Pancreas (tissue), 10 donors: ENCODE data around the gene CDK14. TPM values are rescaled to one million over a fixed set of nuclear protein-coding genes. Genes with fewer than 3 reads are reported as not detected.

ENCODE experiments used
- ATAC-seq, 4 donors: fragments of 200-7000 bp; cut with Tn5 transposase; one replicate each; pipeline versions ENCODE4 v1.8.0 to v1.9.1; 2020; ENCODE audit warnings: mild to moderate bottlenecking in 4 of 4, moderate library complexity in 4 of 4
- DNase-seq, 6 donors: peaks; one replicate each; pipeline ENCODE4 v3.0.0-alpha.2; 2020
- FAIRE-seq: peaks from 2 replicates; lab custom pipeline; 2012; peaks lifted over from hg19 to GRCh38; lab: Jason Lieb, UNC
- H3K27ac ChIP-seq, 4 donors: fragments of 200-600 bp; sonication (generic); 1 replicate in 3 of 4; 2 replicates in 1 of 4; pipeline versions ENCODE4 v1.5.0 to v1.8.0; 2020
- H3K27me3 ChIP-seq, 4 donors: fragments of 200-600 bp; one replicate each; pipeline ENCODE4 v1.8.0; 2021
- H3K36me3 ChIP-seq, 3 donors: fragments of 200-600 bp; sonication (generic) in 1 of 3; one replicate each; pipeline versions ENCODE4 v1.5.0 to v1.8.0; 2020 to 2021
- H3K4me1 ChIP-seq, 3 donors: fragments of 200-600 bp; one replicate each; pipeline ENCODE4 v1.8.0; 2021
- H3K4me3 ChIP-seq, 4 donors: fragments of 200-600 bp; sonication (generic) in 2 of 4; one replicate each; pipeline versions ENCODE4 v1.5.0 to v1.8.0; 2020 to 2021
- H3K9me3 ChIP-seq, 4 donors: fragments of 200-600 bp; one replicate each; pipeline ENCODE4 v1.8.0; 2021
- WGBS, 2 donors: extraction: QIAGEN DNeasy Blood & Tissue Kit; methylation state at CpG; one replicate each; pipeline ENCODE4 v1.1.7; 2013; 5-methylcytosine and 5-hydroxymethylcytosine counted together
- intact Hi-C, 3 donors: fragments of 100-400 bp; cut with DNase I; formaldehyde crosslinking; loops; one replicate each; pipeline versions ENCODE4 v1.11.1 to v1.14.2; 2022
- polyA plus RNA-seq, 2 donors: library from polyadenylated mRNA; stranded (reverse); fragments of 200-250 nt; gene quantifications; one replicate each; pipeline ENCODE4 v1.2.3, GENCODE V29; 2013
- total RNA-seq, 6 donors: library from RNA; stranded (reverse); fragmentation: NEBNext Ultra II Directional in 4 of 6; extraction: Animal tissue kit (Norgen Biotek cat#: 25700) in 4 of 6; gene quantifications; one replicate each; pipeline versions ENCODE4 v1.2.1 to v1.2.4, GENCODE V29; 2021 to 2023
- TF ChIP-seq, protein P1 (sequence below), 4 donors: fragments of 200-600 bp; sonication (generic) in 3 of 4; IDR thresholded peaks; one replicate each; pipeline versions ENCODE4 v1.5.0 to v1.8.0; 2021; ENCODE audit warnings: antibody characterized with exemption in 4 of 4
- donor health status: healthy with polysubstance abuse.
- donor health status: DM: no; HTN: no; CAD: no; lungs with moderate emphysema.
- donor health status: DM: no; HTN: no; CAD: no.
- donor health status: control.
- donor health status: control.
- donor health status: Bipolar disorder and iron deficiency.
- donor health status: DM: yes; HTN: yes; CAD: no.
- donor health status: DM: no; HTN: no; CAD: no.
- donor health status: DM: no; HTN: no; CAD: no.
- donor health status: DM: yes; HTN: yes; CAD: no.

Gene CDK14
- total and polyA plus RNA-seq, 8 donors, result 4.5 to 48.3 (median 24.7) TPM

DNA sequence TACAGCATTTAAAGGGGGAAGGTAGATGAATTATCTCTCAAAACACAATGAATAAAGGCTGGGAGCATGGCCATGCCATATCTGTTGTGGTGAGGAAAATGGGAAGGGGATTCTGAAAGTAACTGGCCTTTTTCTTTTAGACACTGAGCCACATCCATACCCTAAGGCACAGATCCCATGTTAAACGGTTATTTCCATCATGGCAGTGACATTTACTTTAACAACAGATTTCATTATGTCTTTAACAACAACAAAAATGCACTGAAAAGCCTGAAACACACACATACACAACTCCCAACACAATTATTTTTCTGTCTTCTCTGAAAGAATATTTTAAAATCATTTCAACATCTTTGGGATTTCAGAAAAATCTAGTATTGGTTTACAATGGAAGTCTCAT is 492.0 kb downstream of the CDK14 start:
- Histone ChIP-seq H3K9me3 (no peaks in the 10 kb centered on the region), H3K27me3 (no peaks in the 10 kb centered on the region), H3K36me3 (no peaks in the 10 kb centered on the region), H3K4me1 (no peaks in the 10 kb centered on the region), H3K4me3 (no peak overlapping the region), H3K27ac (no peak overlapping the region)
- FAIRE-seq (no peak), ATAC-seq (no peak), DNase-seq (no peak)
- intact Hi-C loops, result loop anchor here in 1 of 3 donors (10.0 kb wide), 1 partner anchor 557 kb away; no protein-coding TSS in a partner anchor
- TF ChIP-seq, protein P1, sequence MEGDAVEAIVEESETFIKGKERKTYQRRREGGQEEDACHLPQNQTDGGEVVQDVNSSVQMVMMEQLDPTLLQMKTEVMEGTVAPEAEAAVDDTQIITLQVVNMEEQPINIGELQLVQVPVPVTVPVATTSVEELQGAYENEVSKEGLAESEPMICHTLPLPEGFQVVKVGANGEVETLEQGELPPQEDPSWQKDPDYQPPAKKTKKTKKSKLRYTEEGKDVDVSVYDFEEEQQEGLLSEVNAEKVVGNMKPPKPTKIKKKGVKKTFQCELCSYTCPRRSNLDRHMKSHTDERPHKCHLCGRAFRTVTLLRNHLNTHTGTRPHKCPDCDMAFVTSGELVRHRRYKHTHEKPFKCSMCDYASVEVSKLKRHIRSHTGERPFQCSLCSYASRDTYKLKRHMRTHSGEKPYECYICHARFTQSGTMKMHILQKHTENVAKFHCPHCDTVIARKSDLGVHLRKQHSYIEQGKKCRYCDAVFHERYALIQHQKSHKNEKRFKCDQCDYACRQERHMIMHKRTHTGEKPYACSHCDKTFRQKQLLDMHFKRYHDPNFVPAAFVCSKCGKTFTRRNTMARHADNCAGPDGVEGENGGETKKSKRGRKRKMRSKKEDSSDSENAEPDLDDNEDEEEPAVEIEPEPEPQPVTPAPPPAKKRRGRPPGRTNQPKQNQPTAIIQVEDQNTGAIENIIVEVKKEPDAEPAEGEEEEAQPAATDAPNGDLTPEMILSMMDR (IDR thresholded peaks at IDR 0.05), result no peak
- 58 to 60% methylated on average over 1 of the region's 1 CpG for WGBS, 2 donors

DNA sequence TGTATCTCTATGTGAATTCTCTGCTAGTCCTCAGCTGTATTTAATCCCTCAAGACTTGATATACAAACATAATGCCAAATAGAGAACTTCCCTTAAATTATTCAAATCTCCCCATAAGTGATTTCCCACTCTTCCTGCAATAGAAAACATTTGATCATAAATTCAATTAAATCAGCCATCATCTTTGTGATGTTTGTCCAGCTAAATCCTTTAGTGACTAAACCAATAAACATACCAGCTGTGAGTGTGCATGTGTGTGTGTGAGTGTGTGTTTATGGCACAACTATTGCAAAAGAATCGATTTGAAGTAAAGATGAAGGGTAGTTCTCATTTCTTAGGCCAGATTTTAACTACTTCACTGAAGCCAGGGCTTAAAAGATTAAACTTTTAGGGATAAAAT is 492.6 kb downstream of the CDK14 start:
- Histone ChIP-seq H3K4me3 (no peak overlapping the region), H3K27me3 (no peaks in the 10 kb centered on the region), H3K9me3 (no peaks in the 10 kb centered on the region), H3K4me1 (no peaks in the 10 kb centered on the region), H3K27ac (no peak overlapping the region), H3K36me3 (no peaks in the 10 kb centered on the region)
- 28 to 56% methylated on average over 1 of the region's 1 CpG for WGBS, 2 donors
- TF ChIP-seq, protein P1 (IDR thresholded peaks at IDR 0.05), result no peak
- DNase-seq (no peak), ATAC-seq (no peak), FAIRE-seq (no peak)
- intact Hi-C loops, result loop anchor here in 1 of 3 donors (10.0 kb wide), 1 partner anchor 556 kb away; no protein-coding TSS in a partner anchor

DNA sequence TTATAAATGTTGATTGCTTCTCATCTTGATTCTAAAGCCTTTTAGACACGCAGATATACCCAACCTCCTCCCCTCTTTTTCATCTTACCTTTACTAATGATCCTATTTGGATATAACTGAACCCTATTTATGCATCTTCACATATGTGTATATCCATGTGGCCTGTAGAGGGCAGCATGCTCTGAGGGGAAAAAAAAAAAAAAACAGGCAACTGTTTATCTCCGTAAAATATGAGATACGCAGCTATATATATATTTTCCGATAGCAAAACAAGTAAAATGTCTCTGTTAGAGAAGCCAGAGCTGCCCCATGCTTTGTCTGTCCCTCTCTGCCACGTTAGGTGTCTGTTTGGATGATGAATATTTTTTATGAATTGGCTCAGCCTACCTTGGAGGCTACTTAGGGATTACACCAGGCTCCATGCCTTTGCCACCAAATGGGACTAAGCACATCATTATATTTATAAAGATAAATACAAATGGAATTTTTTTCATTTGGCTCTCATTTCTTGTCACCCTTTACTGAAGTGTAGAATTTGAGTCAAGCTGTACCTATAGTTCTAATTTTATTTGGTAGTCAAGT is 493.4 kb downstream of the CDK14 start:
- no peaks in the 10 kb centered on the region for H3K27me3 ChIP-seq
- WGBS, 2 donors, result 2 to 3% methylated on average over 5 of the region's 5 CpGs
- FAIRE-seq (peak; percentile 29), ATAC-seq (peak; percentile 60 to 92 (median 86)), DNase-seq (peak in 1 of 6 donors; percentile 9)
- intact Hi-C loops, result loop anchor here in 1 of 3 donors (10.0 kb wide), 1 partner anchor 555 kb away; no protein-coding TSS in a partner anchor
- H3K36me3 ChIP-seq, result no peaks in the 10 kb centered on the region
- H3K4me1 ChIP-seq, result no peaks in the 10 kb centered on the region
- H3K9me3 ChIP-seq, result no peaks in the 10 kb centered on the region
- TF ChIP-seq, protein P1 (IDR thresholded peaks at IDR 0.05), result peak; percentile 48 to 66 (median 60)
- H3K4me3 ChIP-seq, result peak overlapping the region in 2 of 4 donors; percentile 18 to 23
- H3K27ac ChIP-seq, result no peak overlapping the region

DNA sequence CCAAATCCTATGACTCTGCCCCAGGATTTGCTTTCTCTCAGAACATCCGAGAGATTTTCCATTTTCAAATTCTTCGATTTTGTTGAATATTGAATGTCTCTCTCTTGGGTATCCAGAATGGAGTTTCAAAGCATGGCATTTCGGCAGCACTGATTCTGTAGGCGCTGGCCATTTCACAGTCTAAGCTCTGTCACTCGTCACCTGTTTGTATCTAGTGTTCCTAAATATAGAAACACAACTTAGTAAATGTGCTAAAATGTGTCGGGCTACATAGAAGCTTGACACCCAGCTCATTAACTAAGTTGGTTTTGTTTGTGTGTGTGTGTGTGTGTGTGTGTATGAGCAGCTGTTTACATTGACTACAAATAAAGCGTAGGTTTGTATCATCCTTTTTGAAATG is 494.6 kb downstream of the CDK14 start:
- WGBS, 2 donors, result 90 to 94% methylated on average over 7 of the region's 7 CpGs
- intact Hi-C loops, result loop anchor here in 1 of 3 donors (10.0 kb wide), 1 partner anchor 174 kb away; the partner anchor contains the start of gene FZD1

More for the DNA sequence above, 494.6 kb downstream of the CDK14 start:
- TF ChIP-seq, protein P1 (IDR thresholded peaks at IDR 0.05), result no peak
- no peak for FAIRE-seq
- no peaks in the 10 kb centered on the region for H3K9me3 ChIP-seq
- H3K4me3 ChIP-seq, result no peak overlapping the region
- H3K27ac ChIP-seq, result no peak overlapping the region
- H3K36me3 ChIP-seq, result no peaks in the 10 kb centered on the region
- no peak for DNase-seq
- no peak for ATAC-seq
- H3K4me1 ChIP-seq, result no peaks in the 10 kb centered on the region
- H3K27me3 ChIP-seq, result no peaks in the 10 kb centered on the region
